ENCODE results near the gene BAHD1.

DNA sequence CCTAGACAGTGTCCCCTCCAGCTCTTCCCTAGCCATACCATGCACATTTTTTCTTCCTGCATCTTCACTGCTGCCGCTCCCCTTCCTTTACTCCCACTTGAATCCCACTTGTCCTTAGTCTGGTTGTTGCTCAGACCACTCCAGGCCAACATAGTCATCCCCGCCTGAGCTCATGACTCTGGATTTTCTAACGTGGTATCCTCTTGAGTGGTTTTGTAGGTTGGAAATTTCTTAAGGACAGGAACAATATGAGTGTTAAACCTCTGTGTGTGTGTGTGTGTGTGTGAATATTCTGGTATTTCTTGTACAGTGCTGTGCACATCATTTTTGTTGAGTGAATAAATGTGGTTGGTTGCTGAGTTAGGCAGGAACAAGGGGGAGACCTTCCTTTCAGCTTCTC is 3.1 kb downstream of the BAHD1 start:
- TF ChIP-seq, protein P1, sequence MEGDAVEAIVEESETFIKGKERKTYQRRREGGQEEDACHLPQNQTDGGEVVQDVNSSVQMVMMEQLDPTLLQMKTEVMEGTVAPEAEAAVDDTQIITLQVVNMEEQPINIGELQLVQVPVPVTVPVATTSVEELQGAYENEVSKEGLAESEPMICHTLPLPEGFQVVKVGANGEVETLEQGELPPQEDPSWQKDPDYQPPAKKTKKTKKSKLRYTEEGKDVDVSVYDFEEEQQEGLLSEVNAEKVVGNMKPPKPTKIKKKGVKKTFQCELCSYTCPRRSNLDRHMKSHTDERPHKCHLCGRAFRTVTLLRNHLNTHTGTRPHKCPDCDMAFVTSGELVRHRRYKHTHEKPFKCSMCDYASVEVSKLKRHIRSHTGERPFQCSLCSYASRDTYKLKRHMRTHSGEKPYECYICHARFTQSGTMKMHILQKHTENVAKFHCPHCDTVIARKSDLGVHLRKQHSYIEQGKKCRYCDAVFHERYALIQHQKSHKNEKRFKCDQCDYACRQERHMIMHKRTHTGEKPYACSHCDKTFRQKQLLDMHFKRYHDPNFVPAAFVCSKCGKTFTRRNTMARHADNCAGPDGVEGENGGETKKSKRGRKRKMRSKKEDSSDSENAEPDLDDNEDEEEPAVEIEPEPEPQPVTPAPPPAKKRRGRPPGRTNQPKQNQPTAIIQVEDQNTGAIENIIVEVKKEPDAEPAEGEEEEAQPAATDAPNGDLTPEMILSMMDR (conservative IDR thresholded peaks at IDR 0.05 in 1 of 2, IDR thresholded peaks at IDR 0.05 in 1 of 2; ENCODE audit: low read depth in 1 of 2, low read length in 2 of 2): no peak
- no peak for TF ChIP-seq EZH2 (IDR thresholded peaks at IDR 0.05; ENCODE audit: low read length, missing control alignments)

All from fibroblast of lung (primary cell).